ENCODE results near the gene ZNF516. TPM values are rescaled to one million over a fixed set of nuclear protein-coding genes. Genes with fewer than 3 reads are reported as not detected.

Gene ZNF516
- total RNA-seq, 4 donors from 2014 or later, result 34.4 to 57.3 (median 39.5) TPM

GRCh38 chr18:76486574-76486973 is 8.5 kb downstream of the ZNF516 start:
- no peak for DNase-seq (ENCODE audit: low spot score in 2 of 2)
- TF ChIP-seq POLR2A (IDR thresholded peaks at IDR 0.05), result no peak
- TF ChIP-seq, protein P1, sequence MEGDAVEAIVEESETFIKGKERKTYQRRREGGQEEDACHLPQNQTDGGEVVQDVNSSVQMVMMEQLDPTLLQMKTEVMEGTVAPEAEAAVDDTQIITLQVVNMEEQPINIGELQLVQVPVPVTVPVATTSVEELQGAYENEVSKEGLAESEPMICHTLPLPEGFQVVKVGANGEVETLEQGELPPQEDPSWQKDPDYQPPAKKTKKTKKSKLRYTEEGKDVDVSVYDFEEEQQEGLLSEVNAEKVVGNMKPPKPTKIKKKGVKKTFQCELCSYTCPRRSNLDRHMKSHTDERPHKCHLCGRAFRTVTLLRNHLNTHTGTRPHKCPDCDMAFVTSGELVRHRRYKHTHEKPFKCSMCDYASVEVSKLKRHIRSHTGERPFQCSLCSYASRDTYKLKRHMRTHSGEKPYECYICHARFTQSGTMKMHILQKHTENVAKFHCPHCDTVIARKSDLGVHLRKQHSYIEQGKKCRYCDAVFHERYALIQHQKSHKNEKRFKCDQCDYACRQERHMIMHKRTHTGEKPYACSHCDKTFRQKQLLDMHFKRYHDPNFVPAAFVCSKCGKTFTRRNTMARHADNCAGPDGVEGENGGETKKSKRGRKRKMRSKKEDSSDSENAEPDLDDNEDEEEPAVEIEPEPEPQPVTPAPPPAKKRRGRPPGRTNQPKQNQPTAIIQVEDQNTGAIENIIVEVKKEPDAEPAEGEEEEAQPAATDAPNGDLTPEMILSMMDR (IDR thresholded peaks at IDR 0.05), result no peak
- H3K4me3 ChIP-seq (ENCODE audit: low read depth, poor library complexity, severe bottlenecking), result no peak overlapping the region
- 74 to 78% methylated on average over 6 of the region's 6 CpGs for WGBS, 2 donors
- intact Hi-C loops (cut with DNase I; ENCODE audit: low total_unique reads), result no loop called here

GRCh38 chr18:76486038-76486437 is 9.0 kb downstream of the ZNF516 start:
- no peak overlapping the region for H3K4me3 ChIP-seq (ENCODE audit: low read depth, poor library complexity, severe bottlenecking)
- intact Hi-C loops (cut with DNase I; ENCODE audit: low total_unique reads), result no loop called here
- DNase-seq (ENCODE audit: low spot score in 2 of 2), result no peak
- TF ChIP-seq, protein P1 (IDR thresholded peaks at IDR 0.05), result no peak
- no peak for TF ChIP-seq POLR2A (IDR thresholded peaks at IDR 0.05)
- 62 to 66% methylated on average over 3 of the region's 3 CpGs for WGBS, 2 donors

- intact Hi-C loops (cut with DNase I; ENCODE audit: low total_unique reads), result no loop called here
These were observed 10.2 kb downstream of the ZNF516 start for GRCh38 chr18:76484749-76485387.

DNA sequence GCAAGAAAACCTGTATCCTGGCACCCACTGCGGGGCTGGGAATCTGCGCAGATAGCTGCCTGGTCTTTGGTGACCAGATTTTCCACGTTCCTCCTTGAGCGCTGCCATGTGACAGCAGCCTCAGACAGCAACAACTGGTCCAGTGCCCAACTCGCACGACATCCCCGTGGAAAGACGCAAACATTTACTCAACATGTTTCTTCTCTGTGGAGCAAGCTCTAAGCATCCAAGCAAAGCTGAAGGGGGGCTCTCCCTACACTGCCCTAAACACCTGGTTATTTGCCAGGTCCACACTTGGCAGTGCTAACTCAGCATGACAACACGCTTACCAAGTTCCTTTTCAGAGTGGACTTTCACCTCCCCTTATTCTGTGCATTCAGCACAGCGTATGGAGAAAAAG is 11.3 kb downstream of the ZNF516 start:
- no peak overlapping the region for H3K4me3 ChIP-seq (ENCODE audit: low read depth, poor library complexity, severe bottlenecking)
- intact Hi-C loops (cut with DNase I; ENCODE audit: low total_unique reads), result no loop called here
- 85 to 88% methylated on average over 10 of the region's 10 CpGs for WGBS, 2 donors
- no peak for TF ChIP-seq POLR2A (IDR thresholded peaks at IDR 0.05)
- TF ChIP-seq, protein P1 (IDR thresholded peaks at IDR 0.05), result no peak
- no peak for DNase-seq (ENCODE audit: low spot score in 2 of 2)

More at GRCh38 chr18:76484749-76485387, 10.2 kb downstream of the ZNF516 start:
- no peak overlapping the region for H3K4me3 ChIP-seq (ENCODE audit: low read depth, poor library complexity, severe bottlenecking)
- DNase-seq (ENCODE audit: low spot score in 2 of 2), result no peak
- WGBS, 2 donors, result 85 to 86% methylated on average over 6 of the region's 6 CpGs
- TF ChIP-seq, protein P1 (IDR thresholded peaks at IDR 0.05), result no peak

- intact Hi-C loops (cut with DNase I; ENCODE audit: low total_unique reads), result no loop called here
- 91 to 92% methylated on average over 15 of the region's 15 CpGs for WGBS, 2 donors
- DNase-seq (ENCODE audit: low spot score in 2 of 2), result no peak
- H3K4me3 ChIP-seq (ENCODE audit: low read depth, poor library complexity, severe bottlenecking), result no peak overlapping the region
- TF ChIP-seq, protein P1 (IDR thresholded peaks at IDR 0.05), result no peak
- TF ChIP-seq POLR2A (IDR thresholded peaks at IDR 0.05), result no peak
These were observed 11.9 kb downstream of the ZNF516 start for GRCh38 chr18:76482971-76483691.
